KMS-11 (cell line): Measurements from ENCODE around the gene KAZN.

ENCODE experiments used
- H2AFZ ChIP-seq: fragments of 200-600 bp; sonication (generic); 2 replicates; pipeline ENCODE4 v1.6.1; 2016; ENCODE audit warnings: antibody characterized with exemption, mixed run types, low read depth
- H3K27ac ChIP-seq: fragments of 200-600 bp; sonication (generic); 2 replicates; pipeline ENCODE4 v1.6.1; 2016; ENCODE audit warnings: mild to moderate bottlenecking, mixed run types
- H3K27me3 ChIP-seq: fragments of 200-600 bp; sonication (generic); 2 replicates; pipeline ENCODE4 v1.6.1; 2017; ENCODE audit warnings: mild to moderate bottlenecking, low read depth, mixed run types, moderate library complexity; ENCODE audit not compliant: insufficient read depth
- H3K36me3 ChIP-seq: fragments of 200-600 bp; sonication (generic); 2 replicates; pipeline ENCODE4 v1.6.1; 2017; ENCODE audit warnings: mild to moderate bottlenecking, mixed run types; ENCODE audit not compliant: insufficient read depth
- H3K4me1 ChIP-seq: fragments of 200-600 bp; sonication (generic); 2 replicates; pipeline ENCODE4 v1.6.1; 2016; ENCODE audit warnings: mild to moderate bottlenecking, low read depth, mixed run types; ENCODE audit not compliant: poor library complexity, severe bottlenecking
- H3K4me2 ChIP-seq: fragments of 200-600 bp; sonication (generic); 2 replicates; pipeline ENCODE4 v1.7.0; 2016; ENCODE audit warnings: mild to moderate bottlenecking, mixed run types
- H3K4me3 ChIP-seq: fragments of 200-600 bp; sonication (generic); IDR thresholded peaks from 2 replicates; pipeline ENCODE4 v1.6.1; 2017; ENCODE audit warnings: low read depth, low read length, mixed read lengths; ENCODE audit not compliant: insufficient read depth
- H3K79me2 ChIP-seq: fragments of 200-600 bp; sonication (generic); 2 replicates; pipeline ENCODE4 v1.6.1; 2016; ENCODE audit warnings: low read depth, mixed run types; ENCODE audit not compliant: insufficient read depth
- H3K9ac ChIP-seq: fragments of 200-600 bp; sonication (generic); 2 replicates; pipeline ENCODE4 v1.6.1; 2016; ENCODE audit warnings: mild to moderate bottlenecking, mixed run types
- H4K20me1 ChIP-seq: fragments of 200-600 bp; sonication (generic); 2 replicates; pipeline ENCODE4 v1.6.1; 2016; ENCODE audit warnings: mild to moderate bottlenecking, mixed run types; ENCODE audit not compliant: insufficient read depth
- CTCF ChIP-seq: fragments of 200-600 bp; sonication (generic); conservative IDR thresholded peaks from 2 replicates; pipeline ENCODE4 v1.6.1; 2017; ENCODE audit warnings: low read depth, mild to moderate bottlenecking, antibody characterized with exemption, low read length, moderate library complexity, mixed read lengths

Gene KAZN

GRCh38 chr1:15167386-15167785 lies 568.9 kb downstream of the KAZN start:
- no peak overlapping the region for H3K4me2 ChIP-seq
- H3K4me3 ChIP-seq, result no peak overlapping the region
- no peaks in the 10 kb centered on the region for H4K20me1 ChIP-seq
- no peaks in the 10 kb centered on the region for H3K79me2 ChIP-seq
- H3K4me1 ChIP-seq, result peaks cover 11% of the 10 kb centered on the region
- H3K27ac ChIP-seq, result no peak overlapping the region
- H2AFZ ChIP-seq, result no peak overlapping the region
- no peak overlapping the region for H3K9ac ChIP-seq
- no peaks in the 10 kb centered on the region for H3K36me3 ChIP-seq
- TF ChIP-seq CTCF, result no peak
- H3K27me3 ChIP-seq, result no peaks in the 10 kb centered on the region
